Effector memory CD8-positive, alpha-beta T cell (primary cell): ENCODE results near the gene RASSF3.

Source experiments
- ATAC-seq: fragments of 150-1000 bp; cut with Tn5 transposase; replicated peaks from 2 replicates; pipeline ENCODE4 v1.10.0; 2021; ENCODE audit warnings: mild to moderate bottlenecking, moderate library complexity
- DNase-seq, 3 experiments: peaks; one replicate each; pipeline ENCODE4 v3.0.0; 2021
- H3K27ac Mint-ChIP-seq, 2 donors: one replicate each; pipeline ENCODE4 v1.8.0; 2022; ENCODE audit warnings: mild to moderate bottlenecking in 2 of 2, mixed read lengths in 2 of 2, moderate library complexity in 2 of 2
- H3K27me3 Mint-ChIP-seq, 2 donors: one replicate each; pipeline ENCODE4 v1.8.0; 2022; ENCODE audit warnings: mixed read lengths in 2 of 2
- H3K36me3 Mint-ChIP-seq: one replicate; pipeline ENCODE4 v1.8.0; 2022; ENCODE audit warnings: mild to moderate bottlenecking, moderate library complexity, mixed read lengths; ENCODE audit not compliant: insufficient read depth
- H3K4me1 Mint-ChIP-seq, 2 donors: one replicate each; pipeline ENCODE4 v1.8.0; 2022; ENCODE audit warnings: low read depth in 2 of 2, mixed read lengths in 2 of 2
- H3K4me3 Mint-ChIP-seq, 2 donors: one replicate each; pipeline ENCODE4 v1.8.0; 2022; ENCODE audit warnings: mild to moderate bottlenecking in 2 of 2, mixed read lengths in 2 of 2, moderate library complexity in 2 of 2
- H3K9me3 Mint-ChIP-seq, 2 donors: one replicate each; pipeline ENCODE4 v1.8.0; 2022; ENCODE audit warnings: mixed read lengths in 2 of 2

RASSF3 gene

GRCh38 chr12:64706306-64706705 lies 96.0 kb downstream of the RASSF3 start:
- Mint-ChIP-seq H3K9me3 (no peaks in the 10 kb centered on the region), H3K4me1 (peaks cover 3 to 8% of the 10 kb centered on the region in 2 donors), H3K36me3 (peaks cover under 1% of the 10 kb centered on the region), H3K4me3 (no peak overlapping the region), H3K27ac (no peak overlapping the region), H3K27me3 (no peaks in the 10 kb centered on the region)
- ATAC-seq = no peak
- no peak for DNase-seq

- Mint-ChIP-seq H3K4me1 (peaks cover 2 to 5% of the 10 kb centered on the region in 2 donors), H3K27ac (peak overlapping the region in 1 of 2 donors; percentile 29), H3K36me3 (no peaks in the 10 kb centered on the region), H3K9me3 (no peaks in the 10 kb centered on the region), H3K27me3 (no peaks in the 10 kb centered on the region), H3K4me3 (no peak overlapping the region)
- ATAC-seq (no peak), DNase-seq (no peak)
Observed at GRCh38 chr12:64706857-64707256, 96.6 kb downstream of the RASSF3 start.

DNA sequence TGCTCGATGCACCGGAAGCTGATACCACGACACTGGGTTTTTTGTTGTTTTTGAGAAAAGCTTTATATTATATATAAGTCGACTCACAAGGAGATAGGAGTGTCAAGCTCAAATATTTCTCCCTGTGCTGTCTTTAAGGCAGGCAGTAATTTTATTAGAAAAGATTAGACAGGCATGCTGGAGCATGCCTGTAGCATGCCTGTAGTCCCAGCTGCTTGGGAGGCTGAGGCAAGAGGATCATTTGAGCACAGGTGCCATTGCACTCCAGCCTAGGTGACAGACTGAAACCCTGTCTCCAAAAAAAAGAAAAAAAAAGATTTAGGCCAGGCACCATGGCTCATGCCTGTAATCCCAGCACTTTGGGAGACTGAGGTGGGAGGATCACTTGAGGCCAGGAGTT lies 97.1 kb downstream of the RASSF3 start:
- Mint-ChIP-seq H3K4me1 (no peaks in the 10 kb centered on the region), H3K27ac (peak overlapping the region in 1 of 2 donors; percentile 29), H3K9me3 (no peaks in the 10 kb centered on the region), H3K36me3 (no peaks in the 10 kb centered on the region), H3K27me3 (no peaks in the 10 kb centered on the region), H3K4me3 (no peak overlapping the region)
- ATAC-seq (no peak), DNase-seq (no peak)

GRCh38 chr12:64707926-64708325 lies 97.6 kb downstream of the RASSF3 start:
- DNase-seq (no peak), ATAC-seq (no peak)
- H3K4me3 Mint-ChIP-seq = no peak overlapping the region
- no peaks in the 10 kb centered on the region for H3K27me3 Mint-ChIP-seq
- no peaks in the 10 kb centered on the region for H3K36me3 Mint-ChIP-seq
- no peaks in the 10 kb centered on the region for H3K9me3 Mint-ChIP-seq
- H3K4me1 Mint-ChIP-seq = peaks cover 0 to under 1% of the 10 kb centered on the region in 2 donors
- H3K27ac Mint-ChIP-seq = no peak overlapping the region

- H3K27me3 Mint-ChIP-seq = no peaks in the 10 kb centered on the region
- H3K27ac Mint-ChIP-seq = no peak overlapping the region
- H3K4me1 Mint-ChIP-seq = peaks cover 8 to 12% of the 10 kb centered on the region in 2 donors
- ATAC-seq = no peak
- no peak for DNase-seq
- H3K4me3 Mint-ChIP-seq = no peak overlapping the region
- H3K9me3 Mint-ChIP-seq = no peaks in the 10 kb centered on the region
- H3K36me3 Mint-ChIP-seq = no peaks in the 10 kb centered on the region
Observed at GRCh38 chr12:64709429-64709828, 99.1 kb downstream of the RASSF3 start.

- ATAC-seq = no peak
- Mint-ChIP-seq H3K27ac (peak overlapping the region; percentile 72 to 90), H3K36me3 (peaks cover 8% of the 10 kb centered on the region)
Observed at GRCh38 chr12:64713376-64713775, 103.1 kb downstream of the RASSF3 start.

DNA sequence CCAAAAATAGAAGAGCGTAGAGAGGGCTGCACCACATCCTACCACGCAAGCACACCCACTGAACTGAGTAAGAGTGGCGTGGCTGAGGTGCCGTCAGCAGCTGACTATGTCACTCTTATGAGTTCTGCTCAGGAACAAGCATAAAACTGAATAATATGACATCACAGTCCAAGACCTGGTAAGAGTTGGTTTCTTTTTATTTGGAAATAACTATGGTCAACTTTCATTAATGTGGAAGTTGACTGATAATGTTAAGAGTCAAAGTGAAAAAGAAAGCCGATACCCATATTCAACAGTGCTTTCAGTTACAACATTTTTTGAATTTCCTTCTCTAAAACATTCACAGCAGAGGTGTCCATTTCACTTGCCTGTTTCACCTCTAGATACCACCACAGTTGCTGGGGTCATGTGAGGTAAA lies 104.3 kb downstream of the RASSF3 start:
- DNase-seq = peak; percentile 14 to 22 (median 21)
- Mint-ChIP-seq H3K9me3 (no peaks in the 10 kb centered on the region), H3K4me3 (peak overlapping the region in 1 of 2 donors; percentile 37), H3K27ac (peak overlapping the region; percentile 72 to 90), H3K36me3 (peaks cover 8% of the 10 kb centered on the region), H3K27me3 (no peaks in the 10 kb centered on the region), H3K4me1 (peaks cover 22 to 35% of the 10 kb centered on the region in 2 donors)
- ATAC-seq = peak; percentile 96

More at GRCh38 chr12:64713376-64713775, 103.1 kb downstream of the RASSF3 start:
- no peak for DNase-seq
- H3K9me3 Mint-ChIP-seq = no peaks in the 10 kb centered on the region
- H3K4me3 Mint-ChIP-seq = no peak overlapping the region
- no peaks in the 10 kb centered on the region for H3K27me3 Mint-ChIP-seq
- H3K4me1 Mint-ChIP-seq = peaks cover 22 to 32% of the 10 kb centered on the region in 2 donors

GRCh38 chr12:64716371-64716770 lies 106.1 kb downstream of the RASSF3 start:
- no peaks in the 10 kb centered on the region for H3K9me3 Mint-ChIP-seq
- peak overlapping the region; percentile 72 to 90 for H3K27ac Mint-ChIP-seq
- DNase-seq (no peak), ATAC-seq (peak; percentile 18)
- H3K36me3 Mint-ChIP-seq = peaks cover 12% of the 10 kb centered on the region
- peaks cover 22 to 35% of the 10 kb centered on the region in 2 donors for H3K4me1 Mint-ChIP-seq
- no peaks in the 10 kb centered on the region for H3K27me3 Mint-ChIP-seq
- H3K4me3 Mint-ChIP-seq = peak overlapping the region in 1 of 2 donors; percentile 9

- DNase-seq (no peak), ATAC-seq (no peak)
- peaks cover 22 to 35% of the 10 kb centered on the region in 2 donors for H3K4me1 Mint-ChIP-seq
- H3K9me3 Mint-ChIP-seq = no peaks in the 10 kb centered on the region
- H3K27me3 Mint-ChIP-seq = no peaks in the 10 kb centered on the region
- peak overlapping the region; percentile 72 to 90 for H3K27ac Mint-ChIP-seq
- peaks cover 16% of the 10 kb centered on the region for H3K36me3 Mint-ChIP-seq
- no peak overlapping the region for H3K4me3 Mint-ChIP-seq
Observed at GRCh38 chr12:64716839-64717455, 106.7 kb downstream of the RASSF3 start.

DNA sequence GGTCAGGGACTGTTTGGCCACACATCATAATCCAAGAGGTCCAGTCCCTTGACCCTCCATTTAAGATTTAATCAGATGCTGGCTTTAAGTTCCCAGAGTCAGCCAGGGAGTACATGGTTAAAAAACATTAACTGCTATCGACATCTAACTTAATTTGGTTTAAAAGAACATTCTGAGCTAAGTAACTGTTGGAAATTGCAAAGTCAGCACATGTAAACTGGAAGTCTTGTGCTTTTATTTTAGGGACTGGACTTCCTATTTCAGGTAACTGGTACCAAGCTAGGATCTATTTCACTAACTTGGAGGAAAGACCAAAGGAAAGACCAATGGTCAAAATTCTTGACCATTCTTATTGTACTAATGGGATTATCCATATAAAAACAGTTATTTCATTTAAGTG lies 108.4 kb downstream of the RASSF3 start:
- Mint-ChIP-seq H3K27me3 (no peaks in the 10 kb centered on the region), H3K27ac (no peak overlapping the region), H3K4me1 (peaks cover 22 to 32% of the 10 kb centered on the region in 2 donors), H3K9me3 (no peaks in the 10 kb centered on the region), H3K36me3 (peaks cover 18% of the 10 kb centered on the region), H3K4me3 (no peak overlapping the region)
- ATAC-seq = no peak
- no peak for DNase-seq

DNA sequence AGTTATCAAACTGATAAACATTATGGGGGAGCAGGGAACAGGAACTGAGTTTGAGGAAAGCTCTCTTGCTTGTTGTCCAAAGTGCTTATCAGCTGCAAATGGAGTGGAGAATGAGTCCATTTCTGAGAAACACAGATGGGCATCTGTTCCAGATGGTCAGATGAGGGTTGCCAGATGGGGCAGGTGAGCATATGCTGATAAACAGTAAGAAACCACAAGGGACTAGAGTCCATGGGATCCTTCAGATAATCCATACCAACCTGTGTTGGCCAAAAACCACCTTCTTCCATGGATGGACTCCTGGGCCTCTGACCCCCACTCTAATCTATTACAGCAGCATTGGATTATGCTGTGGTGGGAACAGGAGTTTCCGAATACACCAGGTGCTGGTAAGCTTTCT lies 110.6 kb downstream of the RASSF3 start:
- Mint-ChIP-seq H3K4me1 (peaks cover 14 to 24% of the 10 kb centered on the region in 2 donors), H3K27me3 (no peaks in the 10 kb centered on the region), H3K9me3 (no peaks in the 10 kb centered on the region), H3K36me3 (peaks cover 22% of the 10 kb centered on the region), H3K4me3 (no peak overlapping the region), H3K27ac (no peak overlapping the region)
- DNase-seq (no peak), ATAC-seq (no peak)

GRCh38 chr12:64722835-64723234 lies 112.5 kb downstream of the RASSF3 start:
- H3K27ac Mint-ChIP-seq = no peak overlapping the region
- peaks cover 6 to 19% of the 10 kb centered on the region in 2 donors for H3K4me1 Mint-ChIP-seq
- H3K36me3 Mint-ChIP-seq = peaks cover 17% of the 10 kb centered on the region
- H3K4me3 Mint-ChIP-seq = no peak overlapping the region
- ATAC-seq (no peak), DNase-seq (no peak)
- no peaks in the 10 kb centered on the region for H3K9me3 Mint-ChIP-seq
- no peaks in the 10 kb centered on the region for H3K27me3 Mint-ChIP-seq

GRCh38 chr12:64723630-64724029 lies 113.3 kb downstream of the RASSF3 start:
- Mint-ChIP-seq H3K4me1 (peaks cover 6 to 19% of the 10 kb centered on the region in 2 donors), H3K27ac (peak overlapping the region; percentile 42 to 59), H3K4me3 (peak overlapping the region in 1 of 2 donors; percentile 50), H3K9me3 (no peaks in the 10 kb centered on the region), H3K27me3 (no peaks in the 10 kb centered on the region), H3K36me3 (peaks cover 20% of the 10 kb centered on the region)
- DNase-seq (no peak), ATAC-seq (peak; percentile 67)

- ATAC-seq (no peak), DNase-seq (no peak)
- H3K27me3 Mint-ChIP-seq = no peaks in the 10 kb centered on the region
- H3K27ac Mint-ChIP-seq = peak overlapping the region; percentile 42 to 59
- no peak overlapping the region for H3K4me3 Mint-ChIP-seq
- H3K4me1 Mint-ChIP-seq = peaks cover 6 to 16% of the 10 kb centered on the region in 2 donors
- peaks cover 20% of the 10 kb centered on the region for H3K36me3 Mint-ChIP-seq
- H3K9me3 Mint-ChIP-seq = no peaks in the 10 kb centered on the region
Observed at GRCh38 chr12:64724201-64724745, 114.0 kb downstream of the RASSF3 start.
